GM19468 (cell line): ENCODE results near the gene TFR2.

Experiments used
- ATAC-seq: cut with Tn5 transposase; IDR thresholded peaks from one replicate; pipeline ENCODE4 v1.9.1; 2021; ENCODE audit warnings: mild to moderate bottlenecking, moderate library complexity, moderate number of reproducible peaks; ENCODE audit not compliant: unreplicated experiment; ENCODE audit errors: extremely low read depth

Gene TFR2

GRCh38 chr7:100620804-100621203 lies 20.5 kb downstream of the TFR2 start:
- ATAC-seq: no peak

GRCh38 chr7:100620239-100620638 lies 21.1 kb downstream of the TFR2 start:
- no peak for ATAC-seq

- ATAC-seq: no peak
Observed at GRCh38 chr7:100614308-100614861, 27.0 kb downstream of the TFR2 start.

GRCh38 chr7:100613412-100614175 lies 27.8 kb downstream of the TFR2 start:
- ATAC-seq: no peak

- no peak for ATAC-seq
Observed at GRCh38 chr7:100612730-100613390, 28.5 kb downstream of the TFR2 start.

GRCh38 chr7:100611983-100612729 lies 29.2 kb downstream of the TFR2 start, which contains the start of gene MOSPD3:
MOSPD3 (plus strand) TSS chr7:100612540; CDS start chr7:100612792, 252 bp downstream.
- peak; percentile 86 for ATAC-seq

GRCh38 chr7:100609958-100610357 lies 31.4 kb downstream of the TFR2 start:
- ATAC-seq: no peak

- ATAC-seq: no peak
Observed at GRCh38 chr7:100607111-100607510, 34.2 kb downstream of the TFR2 start.

- ATAC-seq: no peak
Observed at GRCh38 chr7:100606313-100606712, 35.0 kb downstream of the TFR2 start.

- ATAC-seq: no peak
Observed at GRCh38 chr7:100604976-100605911, 36.1 kb downstream of the TFR2 start.

- no peak for ATAC-seq
Observed at GRCh38 chr7:100604028-100604975, 37.0 kb downstream of the TFR2 start.

- ATAC-seq: no peak
Observed at GRCh38 chr7:100603726-100604027, 37.7 kb downstream of the TFR2 start.

GRCh38 chr7:100602889-100603725 lies 38.2 kb downstream of the TFR2 start:
- no peak for ATAC-seq

GRCh38 chr7:100600730-100601038 lies 40.7 kb downstream of the TFR2 start:
- ATAC-seq: no peak

GRCh38 chr7:100599911-100600729 lies 41.2 kb downstream of the TFR2 start:
- no peak for ATAC-seq

GRCh38 chr7:100598425-100598824 lies 42.9 kb downstream of the TFR2 start:
- ATAC-seq: no peak

- ATAC-seq: no peak
Observed at GRCh38 chr7:100595188-100595587, 46.2 kb downstream of the TFR2 start.
